Left cardiac atrium (tissue), 4 donors: ENCODE measurements around the gene SLC22A13. TPM values are rescaled to one million over a fixed set of nuclear protein-coding genes. Genes with fewer than 3 reads are reported as not detected.
"Not testable (repeated sequence)": the region's sequence is repeated elsewhere in the genome, so short reads cannot be mapped to it uniquely, and the experiment has no call there.

Experiments
- ATAC-seq, 2 donors: fragments of 200-7000 bp; cut with Tn5 transposase; one replicate each; pipeline ENCODE4 v1.9.1; 2020; ENCODE audit warnings: mild to moderate bottlenecking in 2 of 2, moderate library complexity in 2 of 2
- DNase-seq: peaks from one replicate; pipeline ENCODE4 v3.0.0-alpha.2; 2020
- intact Hi-C, 2 donors: fragments of 100-400 bp; cut with DNase I; formaldehyde crosslinking; loops; one replicate each; pipeline versions ENCODE4 v1.14.1 to v1.15.1; 2022 to 2023
- total RNA-seq, 2 donors: library from RNA; stranded (reverse); fragmentation: NEBNext Ultra II Directional; extraction: Animal tissue kit (Norgen Biotek cat#: 25700); gene quantifications; one replicate each; pipeline ENCODE4 v1.2.1, GENCODE V29; 2021
- donor health status: DM: no; HTN: yes; CAD: no.
- donor health status: DM: no; HTN: yes; CAD: no; lungs with severe emphysema.
- donor health status: DM: yes; HTN: yes; CAD: no.
- donor health status: Dilated cardiomyopathy.

Gene SLC22A13
- total RNA-seq, 2 donors from 2014 or later: 0.18 to 0.21 TPM

DNA sequence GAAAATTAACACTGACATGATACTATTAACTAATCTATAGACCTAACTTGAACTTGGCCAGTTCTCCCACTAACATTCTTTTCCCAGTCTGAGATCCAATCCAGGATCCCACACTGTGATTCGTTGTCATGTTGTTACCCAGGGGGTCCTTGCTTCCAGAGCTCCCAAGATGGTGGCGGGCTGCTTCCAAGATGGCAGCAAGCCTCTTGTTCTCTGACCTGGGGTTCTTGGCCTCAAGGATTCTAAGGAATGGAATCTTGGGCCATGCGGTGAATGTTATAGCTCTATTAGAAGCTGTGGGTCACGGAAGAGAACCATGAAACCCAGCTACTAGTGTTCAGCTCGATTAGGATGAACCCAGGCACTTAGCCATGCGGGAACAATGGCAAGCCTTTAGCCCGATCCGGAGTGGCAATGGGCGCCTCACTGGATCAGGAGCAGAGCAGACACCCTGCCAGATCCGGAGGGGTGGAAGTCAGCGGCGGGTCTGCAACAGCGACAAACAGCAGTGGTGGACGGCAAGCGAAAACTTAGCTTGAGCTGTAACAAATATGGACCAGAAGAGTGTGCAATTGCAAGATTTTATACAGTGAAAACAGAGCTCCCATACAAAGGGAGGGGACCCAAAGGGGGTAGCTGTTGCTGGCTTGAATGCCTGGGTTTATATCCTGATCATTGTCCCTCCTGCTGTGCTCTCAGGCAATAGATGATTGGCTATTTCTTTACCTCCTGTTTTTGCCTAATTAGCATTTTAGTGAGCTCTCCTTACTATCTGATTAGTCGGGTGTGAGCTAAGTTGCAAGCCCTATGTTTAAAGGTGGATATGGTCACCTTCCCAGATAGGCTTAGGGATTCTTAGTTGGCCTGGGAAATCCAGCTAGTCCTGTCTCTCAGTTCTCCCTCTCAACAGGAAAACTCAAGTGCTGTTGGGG, 23.9 kb downstream of the SLC22A13 start:
- intact Hi-C loops, DNase-seq, ATAC-seq: not testable (repeated sequence)

- not testable (repeated sequence) for ATAC-seq, DNase-seq
Observed at GRCh38 chr3:38297053-38297452, 31.4 kb downstream of the SLC22A13 start.

GRCh38 chr3:38297537-38297936, 31.9 kb downstream of the SLC22A13 start:
- intact Hi-C loops: no loop called here
- no peak for DNase-seq
- ATAC-seq: no peak

More at GRCh38 chr3:38297053-38297452, 31.4 kb downstream of the SLC22A13 start:
- intact Hi-C loops: not testable (repeated sequence)

DNA sequence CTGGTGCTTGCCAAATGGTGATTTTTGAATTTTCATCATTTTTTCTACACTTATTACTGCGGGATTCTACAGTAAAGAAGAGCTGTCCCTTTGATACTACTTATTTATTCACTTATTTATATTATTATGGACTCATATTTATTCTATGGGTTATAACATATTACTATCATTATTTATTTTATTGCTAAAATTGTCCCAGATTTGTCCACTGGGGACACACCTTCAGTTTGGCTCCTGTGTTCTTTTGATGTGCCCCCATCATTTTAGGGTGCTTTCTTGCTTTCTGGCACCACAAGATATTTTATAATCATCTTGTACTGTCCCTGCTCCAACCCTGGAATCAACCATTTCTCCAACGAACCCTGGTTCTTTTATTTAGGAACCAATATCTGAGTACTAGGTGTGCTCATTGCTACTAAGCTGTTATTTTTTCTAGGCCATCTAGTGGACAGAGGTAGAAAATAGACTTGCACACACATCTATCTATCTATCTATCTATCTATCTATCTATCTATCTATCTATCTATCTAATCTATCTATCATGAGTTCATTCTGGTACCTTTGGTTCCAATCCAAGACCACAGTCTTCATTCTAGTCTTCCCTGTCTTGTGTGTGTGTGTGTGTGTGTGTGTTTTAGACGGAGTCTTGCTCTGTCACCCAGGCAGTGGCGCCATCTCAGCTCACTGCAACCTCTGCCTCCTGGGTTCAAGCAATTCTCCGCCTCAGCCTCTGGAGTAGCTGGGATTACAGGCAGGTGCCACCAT, 32.5 kb downstream of the SLC22A13 start:
- intact Hi-C loops: no loop called here
- ATAC-seq (no peak), DNase-seq (no peak)

GRCh38 chr3:38306941-38307340, 41.3 kb downstream of the SLC22A13 start:
- ATAC-seq: no peak
- intact Hi-C loops: no loop called here
- DNase-seq: no peak

DNA sequence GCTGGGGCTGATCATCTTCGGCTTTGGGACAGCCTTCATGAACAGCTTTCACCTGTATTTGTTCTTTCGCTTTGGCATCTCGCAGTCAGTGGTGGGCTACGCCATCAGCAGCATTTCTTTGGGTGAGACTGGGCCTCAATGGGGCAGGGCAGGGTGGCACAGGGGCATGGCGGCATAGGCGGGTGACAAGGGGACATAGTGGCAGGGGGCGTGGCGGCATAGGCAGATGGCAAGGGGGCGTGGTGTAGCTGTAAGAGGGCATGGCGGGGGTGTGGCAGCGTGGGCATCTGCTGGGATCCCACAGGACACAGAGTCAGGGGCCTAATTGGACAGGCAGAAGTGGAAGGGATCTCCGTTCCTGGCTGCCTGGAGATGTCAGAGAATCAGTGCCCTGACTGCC, 42.0 kb downstream of the SLC22A13 start:
- DNase-seq (no peak), ATAC-seq (no peak)

GRCh38 chr3:38308456-38308855, 42.8 kb downstream of the SLC22A13 start:
- no peak for ATAC-seq
- intact Hi-C loops: no loop called here
- DNase-seq: no peak

More for the DNA sequence above, 42.0 kb downstream of the SLC22A13 start:
- intact Hi-C loops: no loop called here

DNA sequence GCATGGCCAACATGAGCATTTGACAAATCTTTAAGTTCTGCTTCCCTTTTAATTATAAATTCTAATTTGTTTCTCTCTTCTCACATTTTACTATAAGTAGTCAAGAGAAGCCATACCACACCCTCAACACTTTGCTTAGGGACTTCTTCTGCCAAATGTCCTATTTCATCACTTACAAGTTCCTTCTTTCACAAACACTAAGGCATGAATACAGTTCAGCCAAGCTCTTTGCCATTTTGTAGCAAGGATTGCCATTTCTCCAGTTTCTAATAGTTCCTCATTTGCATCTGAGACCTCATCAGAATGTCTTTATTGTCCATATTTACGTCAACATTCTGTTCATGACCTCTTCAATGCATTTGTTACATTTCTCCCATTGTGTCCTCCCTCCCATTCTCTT, 45.9 kb downstream of the SLC22A13 start:
- intact Hi-C loops: no loop called here
- DNase-seq (no peak), ATAC-seq (no peak)

DNA sequence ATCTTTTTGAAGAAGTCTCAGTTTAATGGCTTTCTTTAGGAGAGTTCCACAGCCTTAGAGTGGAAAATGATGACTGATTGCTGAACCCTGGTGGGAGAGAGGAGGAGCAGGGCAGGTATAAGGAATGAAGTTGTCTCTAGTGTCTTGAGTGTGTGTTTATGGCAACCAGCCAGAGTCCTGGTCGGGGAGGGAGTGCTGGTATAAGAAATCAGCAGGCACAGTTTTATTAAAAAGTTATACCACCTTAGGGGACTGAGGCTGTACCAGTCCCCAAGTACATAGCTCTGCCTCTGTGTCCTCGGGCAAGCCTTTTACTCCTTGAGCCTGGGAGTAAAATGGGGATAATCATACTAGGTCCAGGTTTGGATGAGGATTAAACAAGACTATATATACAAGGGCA, 46.3 kb downstream of the SLC22A13 start:
- DNase-seq (no peak), ATAC-seq (no peak)
- intact Hi-C loops: no loop called here

DNA sequence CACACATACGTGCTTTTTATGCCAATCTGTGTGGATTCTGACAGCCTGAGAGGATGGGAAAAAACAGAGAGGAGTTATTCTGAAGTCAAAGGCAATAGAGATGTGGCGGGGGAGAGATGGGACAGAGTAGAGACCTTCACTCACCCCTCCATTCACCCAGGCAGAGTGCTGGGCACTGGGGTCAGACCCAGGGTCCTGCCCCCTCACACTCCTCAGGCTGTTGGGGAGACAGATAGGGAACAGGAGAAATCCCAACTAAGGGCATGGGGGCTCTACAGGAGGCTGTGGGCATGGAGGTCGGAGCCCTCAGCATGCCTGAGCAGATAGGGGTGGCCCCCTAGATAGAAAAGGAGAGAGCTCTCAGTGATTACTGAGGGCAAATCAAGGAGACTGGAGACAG, 46.7 kb downstream of the SLC22A13 start:
- no peak for DNase-seq
- intact Hi-C loops: no loop called here
- no peak for ATAC-seq

DNA sequence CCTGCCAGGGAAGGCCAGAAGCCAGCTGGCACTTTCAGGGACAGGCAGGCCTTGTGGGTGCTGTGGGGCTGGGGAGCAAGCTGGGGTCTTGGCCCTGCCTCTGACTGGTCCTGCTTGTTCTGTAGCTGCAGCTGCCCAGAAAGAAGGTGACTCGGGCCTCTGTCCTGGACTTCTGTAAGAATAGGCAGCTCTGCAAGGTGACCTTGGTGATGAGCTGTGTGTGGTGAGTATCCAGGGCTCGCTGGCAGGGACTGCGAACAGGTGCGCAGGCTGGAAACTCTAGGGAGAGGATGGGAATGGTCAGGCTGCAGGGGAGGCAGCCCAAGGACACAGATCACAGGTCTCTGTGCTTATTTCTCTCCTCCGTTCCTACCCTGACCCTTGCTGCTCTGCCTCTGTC, 47.7 kb downstream of the SLC22A13 start:
- intact Hi-C loops: no loop called here
- no peak for DNase-seq
- ATAC-seq: no peak

DNA sequence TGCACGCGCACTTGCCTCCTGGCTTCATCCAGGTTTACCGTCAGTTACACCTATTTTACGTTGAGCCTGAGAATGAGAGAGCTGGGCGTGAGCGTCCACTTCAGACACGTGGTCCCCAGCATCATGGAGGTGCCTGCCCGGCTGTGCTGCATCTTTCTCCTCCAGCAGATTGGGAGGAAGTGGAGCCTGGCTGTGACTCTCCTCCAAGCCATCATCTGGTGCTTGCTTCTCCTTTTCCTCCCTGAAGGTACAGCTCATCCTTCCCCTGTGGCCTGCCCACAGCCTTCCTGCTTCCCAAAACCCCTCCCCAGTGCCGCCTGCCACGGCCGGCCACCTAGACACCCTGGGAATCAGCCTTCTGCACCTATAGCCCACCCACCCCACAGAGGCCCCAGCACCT, 48.1 kb downstream of the SLC22A13 start:
- intact Hi-C loops: no loop called here
- no peak for DNase-seq
- no peak for ATAC-seq

DNA sequence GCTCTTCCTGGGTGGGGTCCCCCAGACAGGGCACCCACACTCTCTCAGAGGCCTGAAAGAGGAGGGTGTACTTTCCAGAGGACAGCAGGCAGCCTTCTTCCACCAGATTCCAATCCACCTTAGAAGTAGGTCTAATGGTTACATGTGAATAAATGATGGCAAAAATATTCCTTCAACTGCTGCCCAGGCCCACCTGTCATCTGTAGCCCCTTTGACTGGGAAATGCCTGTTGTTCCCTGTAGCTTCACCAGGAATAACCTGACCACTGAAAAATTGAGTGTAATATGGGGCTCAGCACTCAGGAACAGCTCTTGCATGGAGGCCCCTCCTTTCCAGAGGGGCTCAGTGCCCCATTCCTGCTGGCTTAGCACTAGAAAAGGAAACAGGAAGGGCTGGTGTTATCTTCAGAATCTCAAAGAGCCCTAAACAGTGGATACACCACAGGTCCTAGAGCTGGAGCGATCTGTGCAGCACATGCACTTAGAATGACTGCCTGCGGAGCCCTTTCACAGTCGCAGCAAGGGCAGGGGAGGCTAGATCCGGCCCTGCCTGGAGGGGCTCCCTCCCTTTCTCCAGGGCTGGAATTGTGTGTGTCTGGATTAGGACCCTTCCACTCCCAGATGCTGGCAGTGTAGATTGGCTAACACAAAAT, 48.6 kb downstream of the SLC22A13 start:
- intact Hi-C loops: no loop called here
- ATAC-seq (no peak), DNase-seq (no peak)

GRCh38 chr3:38314764-38315487, 49.3 kb downstream of the SLC22A13 start:
- ATAC-seq (no peak), DNase-seq (no peak)
- intact Hi-C loops: no loop called here

DNA sequence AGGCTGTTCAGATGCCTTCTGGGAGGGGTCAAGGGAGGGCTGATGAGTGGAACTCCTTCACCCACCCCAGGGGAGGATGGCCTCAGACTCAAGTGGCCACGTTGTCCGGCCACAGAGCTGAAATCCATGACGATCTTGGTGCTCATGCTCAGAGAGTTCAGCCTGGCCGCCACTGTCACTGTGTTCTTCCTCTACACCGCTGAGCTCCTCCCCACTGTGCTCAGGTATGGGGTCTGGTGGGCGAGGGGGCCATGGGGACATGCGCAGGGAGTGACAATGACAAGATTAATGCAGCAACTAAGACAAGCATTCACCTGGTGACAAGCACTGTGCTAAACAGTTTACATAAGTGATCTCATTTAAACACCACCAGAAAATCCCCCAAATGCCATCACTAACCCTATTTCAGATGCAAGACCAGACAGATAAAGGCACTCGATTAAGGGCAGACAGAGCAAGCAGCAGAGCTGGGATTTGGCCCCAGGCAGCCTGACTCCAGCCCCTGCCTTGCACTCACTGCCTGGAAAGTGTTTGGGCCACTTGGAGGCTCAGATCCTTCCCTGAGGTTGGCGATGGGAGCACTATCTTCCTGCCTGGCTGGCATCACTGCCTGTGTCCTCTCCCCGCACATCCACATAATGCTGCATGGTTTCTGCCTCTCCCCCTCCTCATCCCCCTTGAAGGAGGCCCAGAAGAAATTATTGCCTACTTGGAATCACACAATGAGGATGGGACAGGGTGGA, 50.0 kb downstream of the SLC22A13 start:
- DNase-seq (no peak), ATAC-seq (no peak)
- intact Hi-C loops: no loop called here

GRCh38 chr3:38316356-38317191, 51.0 kb downstream of the SLC22A13 start:
- no peak for ATAC-seq
- intact Hi-C loops: no loop called here

DNA sequence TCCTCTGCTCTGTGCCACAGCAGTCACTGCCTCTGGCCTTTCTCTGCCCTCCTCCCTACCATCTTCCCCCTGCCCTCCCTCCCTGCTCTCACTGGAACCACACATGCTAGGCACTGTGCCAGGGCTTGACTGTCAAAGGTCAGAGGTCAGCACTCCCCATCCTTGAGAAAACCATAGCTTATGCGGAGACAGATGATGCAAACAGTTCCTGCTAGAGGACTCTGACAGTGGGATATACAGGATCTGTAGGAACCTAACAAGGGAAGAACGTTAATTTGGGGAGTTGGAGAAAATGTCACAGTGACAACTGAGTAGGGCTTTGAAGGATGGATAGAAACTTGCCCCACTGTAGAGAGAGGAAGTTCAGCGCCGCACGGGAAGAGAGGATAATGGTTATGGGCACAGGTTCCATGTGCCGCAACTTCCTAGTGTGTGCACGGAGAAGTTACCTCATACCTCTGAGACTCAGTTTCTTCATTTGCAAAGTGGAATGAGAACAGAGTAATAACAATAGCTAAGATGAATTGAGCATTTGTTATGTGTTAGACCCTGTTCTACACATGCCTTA, 51.7 kb downstream of the SLC22A13 start:
- DNase-seq (no peak), ATAC-seq (no peak)
- intact Hi-C loops: no loop called here

More at GRCh38 chr3:38316356-38317191, 51.0 kb downstream of the SLC22A13 start:
- DNase-seq: no peak
